ENCODE measurements around the gene ZSWIM5.

- TF ChIP-seq POLR2A (IDR thresholded peaks at IDR 0.05) (no peak), CTCF (IDR thresholded peaks at IDR 0.05) (no peak)
These were observed 88.6 kb downstream of the ZSWIM5 start for GRCh38 chr1:45117766-45118165.

All from lower leg skin (tissue), 3 donors.